Measurements from ENCODE around the gene ZNF687.
"Not testable (repeated sequence)": the region's sequence is repeated elsewhere in the genome, so short reads cannot be mapped to it uniquely, and the experiment has no call there.

Gene ZNF687, protein sequence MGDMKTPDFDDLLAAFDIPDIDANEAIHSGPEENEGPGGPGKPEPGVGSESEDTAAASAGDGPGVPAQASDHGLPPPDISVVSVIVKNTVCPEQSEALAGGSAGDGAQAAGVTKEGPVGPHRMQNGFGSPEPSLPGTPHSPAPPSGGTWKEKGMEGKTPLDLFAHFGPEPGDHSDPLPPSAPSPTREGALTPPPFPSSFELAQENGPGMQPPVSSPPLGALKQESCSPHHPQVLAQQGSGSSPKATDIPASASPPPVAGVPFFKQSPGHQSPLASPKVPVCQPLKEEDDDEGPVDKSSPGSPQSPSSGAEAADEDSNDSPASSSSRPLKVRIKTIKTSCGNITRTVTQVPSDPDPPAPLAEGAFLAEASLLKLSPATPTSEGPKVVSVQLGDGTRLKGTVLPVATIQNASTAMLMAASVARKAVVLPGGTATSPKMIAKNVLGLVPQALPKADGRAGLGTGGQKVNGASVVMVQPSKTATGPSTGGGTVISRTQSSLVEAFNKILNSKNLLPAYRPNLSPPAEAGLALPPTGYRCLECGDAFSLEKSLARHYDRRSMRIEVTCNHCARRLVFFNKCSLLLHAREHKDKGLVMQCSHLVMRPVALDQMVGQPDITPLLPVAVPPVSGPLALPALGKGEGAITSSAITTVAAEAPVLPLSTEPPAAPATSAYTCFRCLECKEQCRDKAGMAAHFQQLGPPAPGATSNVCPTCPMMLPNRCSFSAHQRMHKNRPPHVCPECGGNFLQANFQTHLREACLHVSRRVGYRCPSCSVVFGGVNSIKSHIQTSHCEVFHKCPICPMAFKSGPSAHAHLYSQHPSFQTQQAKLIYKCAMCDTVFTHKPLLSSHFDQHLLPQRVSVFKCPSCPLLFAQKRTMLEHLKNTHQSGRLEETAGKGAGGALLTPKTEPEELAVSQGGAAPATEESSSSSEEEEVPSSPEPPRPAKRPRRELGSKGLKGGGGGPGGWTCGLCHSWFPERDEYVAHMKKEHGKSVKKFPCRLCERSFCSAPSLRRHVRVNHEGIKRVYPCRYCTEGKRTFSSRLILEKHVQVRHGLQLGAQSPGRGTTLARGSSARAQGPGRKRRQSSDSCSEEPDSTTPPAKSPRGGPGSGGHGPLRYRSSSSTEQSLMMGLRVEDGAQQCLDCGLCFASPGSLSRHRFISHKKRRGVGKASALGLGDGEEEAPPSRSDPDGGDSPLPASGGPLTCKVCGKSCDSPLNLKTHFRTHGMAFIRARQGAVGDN

GRCh38 chr1:151281969-151282882 is at the start of gene ZNF687:
Gene ZNF687 (plus strand): TSS chr1:151282299. CDS start chr1:151286292, 3,993 bp downstream.
- peak; percentile 86 for FAIRE-seq

GRCh38 chr1:151235235-151235634 is 46.9 kb upstream of the ZNF687 start:
- FAIRE-seq: no peak

DNA sequence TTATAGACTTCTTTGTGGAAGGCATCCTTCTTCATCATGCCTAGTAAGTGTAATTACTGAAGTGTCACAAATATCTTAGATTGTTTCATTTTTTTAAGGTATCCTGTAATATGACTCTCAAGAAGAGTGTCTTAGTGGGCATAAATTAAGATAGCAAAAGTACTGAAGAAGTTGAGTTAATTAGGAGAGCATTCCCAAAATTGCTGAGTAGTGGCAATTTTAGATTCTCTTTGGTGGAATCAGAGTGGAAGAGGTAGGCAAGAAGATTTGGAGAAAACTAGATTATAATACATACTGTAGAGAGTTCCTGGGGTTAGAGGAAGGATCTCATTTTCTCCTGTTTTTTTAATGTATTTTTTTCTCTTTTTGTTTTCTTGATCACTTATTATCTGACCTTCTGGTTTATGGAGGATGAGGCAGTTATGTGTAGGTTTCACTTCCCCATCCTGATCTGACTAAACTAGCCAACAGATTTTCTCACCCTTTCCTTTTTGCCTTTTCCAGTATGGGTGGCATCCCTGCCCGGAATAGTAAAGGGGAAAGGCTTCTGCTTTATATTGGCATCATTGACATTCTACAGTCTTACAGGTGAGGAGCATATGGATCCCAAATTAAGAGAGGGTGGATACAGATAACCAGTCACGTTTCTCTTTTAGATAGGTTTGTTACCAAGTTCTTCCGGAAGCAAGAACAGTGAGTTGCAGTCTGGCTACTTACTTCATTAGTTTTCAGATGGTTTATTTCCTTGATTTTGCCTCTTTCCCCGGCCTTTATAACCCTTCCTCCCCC is 44.2 kb upstream of the ZNF687 start:
- no peak for FAIRE-seq

DNA sequence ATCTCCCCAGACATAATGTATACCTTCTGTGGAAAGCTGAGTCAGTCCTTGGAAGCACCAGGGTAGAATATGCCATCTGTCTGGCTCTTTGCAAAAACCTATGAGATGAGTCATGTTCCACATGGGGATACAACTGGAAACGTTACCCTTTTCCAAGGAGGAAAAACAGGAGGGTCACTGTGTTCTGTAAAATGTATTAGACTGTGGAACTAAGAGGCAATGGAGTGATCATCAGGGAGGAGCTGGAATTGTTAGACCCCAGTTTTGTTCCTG is 43.7 kb upstream of the ZNF687 start:
- no peak for FAIRE-seq

GRCh38 chr1:151242442-151242841 is 39.7 kb upstream of the ZNF687 start:
- FAIRE-seq: no peak

GRCh38 chr1:151243683-151244216 is 38.3 kb upstream of the ZNF687 start:
- no peak for FAIRE-seq

DNA sequence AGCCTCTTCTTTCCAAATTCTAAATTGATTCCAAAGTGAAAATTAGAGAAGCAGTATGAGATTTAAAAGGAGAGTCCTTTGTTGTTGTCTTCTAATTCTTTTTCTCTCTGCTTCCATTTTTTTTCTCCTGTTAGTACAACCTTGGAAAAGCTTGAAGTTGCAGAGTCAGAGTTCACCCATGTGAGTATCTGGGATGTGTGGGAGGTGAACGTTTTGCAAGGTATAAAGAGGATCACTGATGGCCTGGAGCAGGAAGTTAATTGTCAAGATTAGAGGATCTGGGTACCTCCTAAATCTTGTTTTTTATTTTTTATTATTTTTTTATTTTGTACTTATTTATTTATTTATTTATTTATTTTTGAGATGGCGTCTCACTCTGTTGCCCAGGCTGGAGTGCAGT is 35.3 kb upstream of the ZNF687 start:
- no peak for FAIRE-seq

- no peak for FAIRE-seq
Observed at GRCh38 chr1:151251656-151252470, 30.2 kb upstream of the ZNF687 start.

- FAIRE-seq: peak; percentile 79
Observed at GRCh38 chr1:151254217-151255213, 27.6 kb upstream of the ZNF687 start, which contains the start of gene PSMD4. Gene PSMD4 (plus strand): TSS chr1:151254734. CDS start chr1:151254783, 49 bp downstream.

- FAIRE-seq: no peak
Observed at GRCh38 chr1:151255381-151255780, 26.7 kb upstream of the ZNF687 start.

DNA sequence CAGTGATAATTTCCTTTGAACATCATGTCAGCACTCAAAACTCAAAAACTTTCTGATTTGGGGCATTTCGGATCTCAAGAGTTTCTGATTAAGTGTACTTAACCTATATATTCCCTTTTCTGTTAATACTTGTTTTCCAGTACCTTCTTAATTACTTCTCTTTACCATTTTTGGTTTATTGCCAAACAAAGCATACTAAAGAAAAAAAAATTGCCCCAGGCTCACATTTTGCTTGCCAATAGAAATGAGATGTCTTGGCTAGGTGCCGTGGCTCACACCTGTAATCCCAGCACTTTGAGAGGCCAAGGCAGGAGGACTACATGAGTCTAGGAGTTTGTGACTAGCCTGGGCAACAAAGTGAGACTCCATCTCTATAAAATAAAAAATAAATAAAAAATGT is 22.7 kb upstream of the ZNF687 start:
- FAIRE-seq: no peak

DNA sequence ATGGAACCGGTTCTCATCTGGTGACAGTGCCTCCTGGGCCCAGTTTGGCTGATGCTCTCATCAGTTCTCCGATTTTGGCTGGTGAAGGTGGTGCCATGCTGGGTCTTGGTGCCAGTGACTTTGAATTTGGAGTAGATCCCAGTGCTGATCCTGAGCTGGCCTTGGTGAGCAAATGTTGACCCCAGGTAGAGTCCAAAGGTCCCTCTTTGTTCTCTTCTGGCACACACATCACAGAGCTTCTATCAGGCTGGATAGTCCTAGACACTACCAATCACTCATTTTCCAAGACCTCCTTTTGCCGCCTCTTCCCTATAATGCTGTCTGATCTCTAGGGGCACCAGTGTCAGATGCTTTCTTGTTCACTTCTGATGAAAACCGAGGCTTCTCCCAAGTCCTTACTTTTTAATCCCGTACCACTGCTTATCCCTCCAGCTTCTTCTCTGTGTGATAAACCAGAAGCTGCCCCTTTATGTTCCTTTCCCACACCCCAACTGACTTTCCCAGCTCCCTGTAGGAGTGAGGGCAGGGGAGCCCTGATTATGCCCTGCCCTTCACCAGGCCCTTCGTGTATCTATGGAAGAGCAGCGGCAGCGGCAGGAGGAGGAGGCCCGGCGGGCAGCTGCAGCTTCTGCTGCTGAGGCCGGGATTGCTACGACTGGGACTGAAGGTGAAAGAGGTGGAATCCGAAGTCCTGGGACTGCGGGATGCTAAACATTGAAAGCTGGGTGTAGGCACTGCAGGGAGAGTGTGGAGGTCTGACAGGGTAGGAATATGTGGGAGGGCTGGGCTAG is 16.5 kb upstream of the ZNF687 start:
- FAIRE-seq: no peak

DNA sequence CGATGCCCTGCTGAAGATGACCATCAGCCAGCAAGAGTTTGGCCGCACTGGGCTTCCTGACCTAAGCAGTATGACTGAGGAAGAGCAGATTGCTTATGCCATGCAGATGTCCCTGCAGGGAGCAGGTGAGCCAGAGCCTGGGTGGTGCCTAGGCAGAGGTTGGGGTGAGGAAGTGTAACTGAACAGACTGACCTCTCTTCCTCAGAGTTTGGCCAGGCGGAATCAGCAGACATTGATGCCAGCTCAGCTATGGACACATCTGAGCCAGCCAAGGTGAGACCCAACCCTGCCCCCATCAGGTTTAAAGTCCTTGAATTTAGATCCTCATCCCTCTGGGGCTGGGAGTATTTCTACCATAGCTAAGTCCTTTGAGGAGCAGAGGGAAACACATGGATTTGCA is 15.8 kb upstream of the ZNF687 start:
- no peak for FAIRE-seq

DNA sequence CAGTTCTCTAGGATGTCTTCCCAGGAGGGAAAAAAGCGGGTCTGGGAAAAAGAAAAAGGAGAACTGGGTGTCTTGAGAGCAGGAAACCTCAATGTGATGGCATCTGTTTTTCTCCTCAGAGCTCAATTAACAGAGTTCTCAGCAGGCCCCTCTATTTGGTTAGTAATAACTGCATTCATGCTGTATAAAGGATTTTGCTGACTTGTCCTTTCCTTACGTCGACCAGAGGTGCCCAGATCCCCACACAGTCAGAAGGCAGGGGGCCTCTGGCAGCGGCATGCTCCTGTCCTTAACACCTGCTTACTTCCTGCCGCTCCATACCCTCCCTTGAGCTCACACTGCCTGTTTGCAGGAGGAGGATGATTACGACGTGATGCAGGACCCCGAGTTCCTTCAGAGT is 15.3 kb upstream of the ZNF687 start:
- no peak for FAIRE-seq

DNA sequence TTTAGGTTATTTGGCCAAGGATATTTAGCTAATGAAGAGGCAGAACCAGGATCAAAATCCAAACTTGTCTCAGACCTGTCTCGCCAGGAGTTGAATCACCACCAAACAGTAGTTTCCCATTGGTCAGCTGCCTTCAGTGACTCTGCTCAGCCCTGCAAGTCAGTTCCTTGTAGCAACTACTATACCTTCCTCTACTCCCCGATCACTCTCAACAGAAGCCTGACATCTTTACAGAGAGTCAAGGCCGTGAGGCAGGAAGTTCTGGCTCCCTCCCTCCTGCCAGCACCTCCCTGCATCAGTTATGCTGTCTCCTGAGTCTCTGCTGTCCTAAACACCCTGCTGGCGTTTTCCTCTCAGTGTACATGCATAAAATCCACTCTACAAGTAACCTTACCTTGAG is 14.3 kb upstream of the ZNF687 start:
- FAIRE-seq: no peak

DNA sequence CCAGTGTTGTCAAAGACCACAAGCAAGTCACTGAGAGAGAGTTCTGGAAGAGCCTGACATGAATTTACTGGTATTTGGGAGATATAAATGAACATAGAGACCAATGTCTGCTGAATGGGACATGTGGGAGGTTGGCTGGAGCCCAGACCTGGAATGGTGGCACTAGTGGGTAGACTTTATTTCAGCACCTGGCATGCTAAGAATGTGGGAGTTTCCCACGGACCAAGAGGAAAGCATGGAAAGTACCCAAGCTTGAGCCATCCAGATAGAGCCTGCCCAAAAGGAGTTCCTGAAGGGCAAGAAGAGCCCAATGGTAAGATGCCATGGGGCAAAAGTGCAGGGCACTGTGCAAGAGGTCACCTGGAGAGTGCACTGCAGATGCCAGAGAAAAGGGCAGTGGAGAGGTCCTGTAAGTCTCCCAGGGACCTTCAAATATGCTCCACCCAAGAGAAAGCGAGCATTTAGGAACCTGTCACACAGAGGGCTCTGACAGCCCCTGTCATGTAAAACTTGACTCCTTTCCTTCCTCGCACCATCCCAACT is 8.1 kb upstream of the ZNF687 start:
- no peak for FAIRE-seq

DNA sequence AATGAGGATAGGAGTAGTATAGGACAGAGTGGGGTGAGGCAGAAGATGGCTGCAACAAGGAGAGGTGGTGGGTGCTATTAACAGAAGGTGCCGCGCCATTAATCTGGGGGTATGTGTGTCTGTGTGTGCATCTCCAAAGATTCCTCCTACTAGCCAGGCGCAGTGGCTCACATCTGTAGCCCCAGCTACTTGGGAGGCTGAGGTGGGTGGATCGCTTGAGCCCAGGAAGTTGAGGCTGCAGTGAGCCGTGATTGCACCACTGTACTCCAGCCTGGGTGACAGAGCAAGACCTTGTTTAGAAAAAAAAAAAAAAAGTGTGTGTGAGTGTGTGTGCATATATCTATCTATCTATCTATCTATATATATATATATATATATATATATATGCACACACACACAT is 6.8 kb upstream of the ZNF687 start:
- not testable (repeated sequence) for FAIRE-seq

- no peak for FAIRE-seq
Observed at GRCh38 chr1:151277249-151277648, 4.8 kb upstream of the ZNF687 start.

All from islet of Langerhans (tissue), 1 donor.